Measurements from ENCODE around the gene NUCB1. TPM values are rescaled to one million over a fixed set of nuclear protein-coding genes. Genes with fewer than 3 reads are reported as not detected.
A peak's percentile ranks its signal among the peaks of the same experiment; 100 is the strongest.

NUCB1 gene
- total RNA-seq, 1 donor: 300 TPM

DNA sequence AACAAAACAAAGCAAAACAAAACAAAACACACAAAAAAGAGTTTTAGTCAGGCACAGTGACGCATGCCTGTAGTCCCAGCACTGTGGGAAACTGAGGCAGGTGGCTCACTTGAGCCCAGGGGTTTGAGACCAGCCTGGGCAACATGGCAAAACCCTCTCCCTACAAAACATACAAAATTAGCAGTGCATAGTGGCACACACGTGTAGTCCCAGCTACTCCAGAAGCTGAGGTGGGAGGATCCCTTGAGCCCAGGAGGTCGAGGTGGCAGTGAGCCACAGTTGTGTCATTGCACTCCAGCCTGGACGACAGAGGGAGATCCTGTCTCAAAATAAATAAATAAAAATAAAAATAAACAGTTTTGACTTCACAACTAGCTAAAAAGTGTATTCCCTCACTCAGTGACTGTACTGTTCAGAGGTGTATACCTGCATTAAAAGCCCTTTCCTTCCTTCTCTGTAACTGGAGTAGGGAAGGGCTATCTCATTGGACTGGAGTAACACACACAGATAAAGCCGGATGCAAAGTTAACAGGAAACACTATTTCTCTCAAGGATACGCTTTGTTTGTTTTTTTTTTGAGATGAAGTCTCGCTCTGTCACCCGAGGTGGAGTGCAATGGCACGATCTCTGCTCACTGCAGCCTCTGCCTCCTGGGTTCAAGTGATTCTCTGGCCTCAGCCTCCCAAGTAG is 50.9 kb downstream of the NUCB1 start:
- Histone ChIP-seq H3K4me2 (ENCODE audit: insufficient read depth, low read length) (no peak overlapping the region), H4K20me1 (ENCODE audit: insufficient read depth, low read length) (no peaks in the 10 kb centered on the region), H3K4me1 (ENCODE audit: insufficient read depth, low read length) (peaks cover 12% of the 10 kb centered on the region), H3K79me2 (ENCODE audit: insufficient read depth, low read length) (peaks cover 18% of the 10 kb centered on the region), H2AFZ (ENCODE audit: low read length) (no peak overlapping the region), H3K27ac (ENCODE audit: low read depth, low read length) (no peak overlapping the region), H3K9me3 (ENCODE audit: low read depth, low read length) (peaks cover 3% of the 10 kb centered on the region), H3K4me3 (ENCODE audit: insufficient read depth, low read length) (no peak overlapping the region), H3K27me3 (ENCODE audit: insufficient read depth, low read length) (no peaks in the 10 kb centered on the region), H3K36me3 (ENCODE audit: insufficient read depth, low read length) (peaks cover under 1% of the 10 kb centered on the region)
- DNase-seq (ENCODE audit: insufficient read length, low spot score, missing footprints): peak; percentile 61
- TF ChIP-seq, protein P1, sequence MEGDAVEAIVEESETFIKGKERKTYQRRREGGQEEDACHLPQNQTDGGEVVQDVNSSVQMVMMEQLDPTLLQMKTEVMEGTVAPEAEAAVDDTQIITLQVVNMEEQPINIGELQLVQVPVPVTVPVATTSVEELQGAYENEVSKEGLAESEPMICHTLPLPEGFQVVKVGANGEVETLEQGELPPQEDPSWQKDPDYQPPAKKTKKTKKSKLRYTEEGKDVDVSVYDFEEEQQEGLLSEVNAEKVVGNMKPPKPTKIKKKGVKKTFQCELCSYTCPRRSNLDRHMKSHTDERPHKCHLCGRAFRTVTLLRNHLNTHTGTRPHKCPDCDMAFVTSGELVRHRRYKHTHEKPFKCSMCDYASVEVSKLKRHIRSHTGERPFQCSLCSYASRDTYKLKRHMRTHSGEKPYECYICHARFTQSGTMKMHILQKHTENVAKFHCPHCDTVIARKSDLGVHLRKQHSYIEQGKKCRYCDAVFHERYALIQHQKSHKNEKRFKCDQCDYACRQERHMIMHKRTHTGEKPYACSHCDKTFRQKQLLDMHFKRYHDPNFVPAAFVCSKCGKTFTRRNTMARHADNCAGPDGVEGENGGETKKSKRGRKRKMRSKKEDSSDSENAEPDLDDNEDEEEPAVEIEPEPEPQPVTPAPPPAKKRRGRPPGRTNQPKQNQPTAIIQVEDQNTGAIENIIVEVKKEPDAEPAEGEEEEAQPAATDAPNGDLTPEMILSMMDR (IDR thresholded peaks at IDR 0.05; ENCODE audit: extremely low read depth, low read depth, low read length): no peak

DNA sequence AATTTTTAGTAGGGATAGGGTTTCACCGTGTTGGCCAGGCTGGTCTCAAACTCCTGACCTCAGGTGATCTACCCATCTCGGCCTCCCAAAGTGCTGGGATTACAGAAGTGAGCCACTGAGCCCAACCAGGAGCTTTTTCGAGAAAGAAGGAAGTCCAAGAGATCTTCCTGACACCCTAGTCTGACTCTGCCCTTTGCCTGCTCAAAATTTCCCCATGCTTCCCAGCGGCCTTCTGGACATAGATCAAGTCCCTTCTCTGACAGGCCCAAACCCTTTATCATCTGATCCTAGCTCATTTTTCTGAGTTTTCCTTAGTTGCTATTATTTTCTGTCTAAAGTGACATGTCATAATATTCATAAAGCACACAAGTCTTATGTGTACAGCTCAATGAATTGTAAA is 53.0 kb downstream of the NUCB1 start:
- TF ChIP-seq, protein P1 (IDR thresholded peaks at IDR 0.05; ENCODE audit: extremely low read depth, low read depth, low read length): no peak
- Histone ChIP-seq H3K27me3 (ENCODE audit: insufficient read depth, low read length) (no peaks in the 10 kb centered on the region), H3K27ac (ENCODE audit: low read depth, low read length) (no peak overlapping the region), H3K4me1 (ENCODE audit: insufficient read depth, low read length) (peaks cover 17% of the 10 kb centered on the region), H3K36me3 (ENCODE audit: insufficient read depth, low read length) (peaks cover 18% of the 10 kb centered on the region), H3K4me2 (ENCODE audit: insufficient read depth, low read length) (no peak overlapping the region), H3K79me2 (ENCODE audit: insufficient read depth, low read length) (peaks cover 32% of the 10 kb centered on the region), H3K9me3 (ENCODE audit: low read depth, low read length) (no peaks in the 10 kb centered on the region), H3K4me3 (ENCODE audit: insufficient read depth, low read length) (no peak overlapping the region), H4K20me1 (ENCODE audit: insufficient read depth, low read length) (no peaks in the 10 kb centered on the region), H2AFZ (ENCODE audit: low read length) (no peak overlapping the region)
- no peak for DNase-seq (ENCODE audit: insufficient read length, low spot score, missing footprints)

DNA sequence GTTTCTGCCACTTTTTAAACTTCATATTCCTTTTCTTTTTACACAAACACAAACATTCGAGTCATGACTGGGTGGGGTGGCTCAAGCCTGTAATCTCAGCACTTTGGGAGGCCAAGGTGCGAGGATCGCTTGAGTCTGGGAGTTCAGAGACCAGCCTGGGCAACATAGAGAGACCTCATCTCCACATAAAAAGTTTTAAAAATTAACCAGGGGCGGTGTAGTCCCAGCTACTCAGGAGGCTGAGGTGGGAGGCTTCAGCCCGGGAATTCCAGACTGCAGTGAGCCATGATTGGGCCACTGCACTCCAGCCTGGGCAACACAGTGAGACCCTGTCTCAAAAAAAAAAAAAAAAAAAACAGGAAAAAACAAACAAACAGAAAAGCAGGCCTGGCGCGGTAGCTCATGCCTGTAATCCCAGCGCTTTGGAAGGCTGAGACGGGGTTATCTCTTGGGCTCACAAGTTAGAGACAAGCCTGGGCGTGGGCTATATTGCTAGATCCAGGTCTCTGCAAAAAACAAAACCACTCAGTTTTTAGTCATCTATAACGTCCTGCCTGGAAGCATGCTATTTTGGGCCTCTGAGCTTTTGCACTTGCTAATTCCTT is 54.0 kb downstream of the NUCB1 start:
- peak; percentile 19 for DNase-seq (ENCODE audit: insufficient read length, low spot score, missing footprints)
- Histone ChIP-seq H2AFZ (ENCODE audit: low read length) (peak overlapping the region; percentile 100), H4K20me1 (ENCODE audit: insufficient read depth, low read length) (no peaks in the 10 kb centered on the region), H3K27ac (ENCODE audit: low read depth, low read length) (peak overlapping the region; percentile 89), H3K9me3 (ENCODE audit: low read depth, low read length) (no peaks in the 10 kb centered on the region), H3K4me3 (ENCODE audit: insufficient read depth, low read length) (peak overlapping the region; percentile 96), H3K4me1 (ENCODE audit: insufficient read depth, low read length) (peaks cover 17% of the 10 kb centered on the region), H3K4me2 (ENCODE audit: insufficient read depth, low read length) (peak overlapping the region; percentile 98), H3K27me3 (ENCODE audit: insufficient read depth, low read length) (no peaks in the 10 kb centered on the region), H3K79me2 (ENCODE audit: insufficient read depth, low read length) (peaks cover 32% of the 10 kb centered on the region), H3K36me3 (ENCODE audit: insufficient read depth, low read length) (peaks cover 21% of the 10 kb centered on the region)
- TF ChIP-seq, protein P1 (IDR thresholded peaks at IDR 0.05; ENCODE audit: extremely low read depth, low read depth, low read length): no peak

DNA sequence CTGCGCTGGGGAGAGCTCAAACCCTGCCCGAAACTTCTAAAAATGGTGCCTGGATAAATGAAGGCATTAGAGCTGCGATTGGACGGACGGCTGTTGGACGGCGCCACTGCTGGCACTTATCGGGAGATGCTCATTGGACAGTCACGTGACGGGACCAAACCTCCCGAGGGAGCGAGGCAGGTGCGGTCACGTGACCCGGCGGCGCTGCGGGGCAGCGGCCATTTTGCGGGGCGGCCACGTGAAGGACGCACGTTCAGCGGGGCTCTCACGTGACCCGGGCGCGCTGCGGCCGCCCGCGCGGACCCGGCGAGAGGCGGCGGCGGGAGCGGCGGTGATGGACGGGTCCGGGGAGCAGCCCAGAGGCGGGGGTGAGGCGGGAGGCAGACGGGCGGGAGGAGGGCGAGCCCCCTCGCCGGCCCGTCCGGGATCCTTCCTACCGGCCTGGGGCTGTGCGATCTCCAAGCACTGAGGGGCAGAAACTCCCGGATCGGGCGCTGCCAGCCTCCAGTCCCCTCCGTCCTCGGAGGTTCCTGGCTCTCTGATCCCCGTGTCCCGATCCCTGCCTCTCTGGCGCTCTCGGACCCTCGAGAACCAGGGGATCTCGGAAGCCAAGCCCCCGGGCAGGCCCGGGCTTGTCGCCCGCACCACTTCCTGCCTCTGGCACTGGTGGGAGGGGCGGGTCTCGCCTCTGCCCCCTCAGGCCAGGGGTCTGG is 54.6 kb downstream of the NUCB1 start, which contains the start of gene BAX:
Gene BAX, plus strand, starts transcription at position 281 of the 713 bp plus-strand sequence. Its CDS starts 54 bp downstream, at position 335.
- peak within 1 kb of the TSS; percentile 96 for H3K4me3 ChIP-seq (ENCODE audit: insufficient read depth, low read length)
- H3K27me3 ChIP-seq (ENCODE audit: insufficient read depth, low read length): no peaks in the 10 kb centered on the region
- no peaks in the 10 kb centered on the region for H4K20me1 ChIP-seq (ENCODE audit: insufficient read depth, low read length)
- H3K4me2 ChIP-seq (ENCODE audit: insufficient read depth, low read length): peak within 1 kb of the TSS; percentile 98
- peaks cover 17% of the 10 kb centered on the region for H3K4me1 ChIP-seq (ENCODE audit: insufficient read depth, low read length)
- DNase-seq (ENCODE audit: insufficient read length, low spot score, missing footprints): peak; percentile 99
- H3K9me3 ChIP-seq (ENCODE audit: low read depth, low read length): no peaks in the 10 kb centered on the region
- peaks cover 32% of the 10 kb centered on the region for H3K79me2 ChIP-seq (ENCODE audit: insufficient read depth, low read length)
- TF ChIP-seq, protein P1 (IDR thresholded peaks at IDR 0.05; ENCODE audit: extremely low read depth, low read depth, low read length): no peak
- peak within 1 kb of the TSS; percentile 89 for H3K27ac ChIP-seq (ENCODE audit: low read depth, low read length)
- H2AFZ ChIP-seq (ENCODE audit: low read length): peak within 1 kb of the TSS; percentile 100
- peaks cover 21% of the 10 kb centered on the region for H3K36me3 ChIP-seq (ENCODE audit: insufficient read depth, low read length)

Data from osteoblast (primary cell).